ENCODE data around the gene C11orf97. TPM values are rescaled to one million over a fixed set of nuclear protein-coding genes. Genes with fewer than 3 reads are reported as not detected.

The C11orf97 gene
- total RNA-seq, 1 experiment from 2014 or later, result not detected

GRCh38 chr11:94493281-94494125 is 18.8 kb upstream of the C11orf97 start, which contains the start of the genes ANKRD49 and MRE11:
ANKRD49 (plus strand) TSS chr11:94493984; CDS start chr11:94496694, 2,710 bp downstream.
MRE11 (minus strand) TSS chr11:94493844; CDS start chr11:94492801, 1,043 bp downstream.
- Histone ChIP-seq H3K79me2 (ENCODE audit: low read depth) (peaks cover 46% of the 10 kb centered on the region), H4K20me1 (ENCODE audit: insufficient read depth) (no peaks in the 10 kb centered on the region; the same call in 1 of the 2 replicates), H3K36me3 (ENCODE audit: low read depth) (peaks cover 10% of the 10 kb centered on the region; the same call in 1 of the 2 replicates), H3K4me1 (replicated peaks; ENCODE audit: insufficient read depth) (peaks cover 23% of the 10 kb centered on the region), H3K27me3 (ENCODE audit: insufficient read depth, low read depth) (no peaks in the 10 kb centered on the region), H3K4me2 (peak within 1 kb of the TSS; percentile 94), H2AFZ (peak within 1 kb of the TSS; percentile 99), H3F3A (ENCODE audit: insufficient read depth, low read depth) (no peaks in the 10 kb centered on the region), H3K9me3 (ENCODE audit: insufficient read depth, low read depth) (no peaks in the 10 kb centered on the region), H3K27ac (peak within 1 kb of the TSS; percentile 73), H3K9me2 (ENCODE audit: insufficient read depth) (no peaks in the 10 kb centered on the region), H3K4me3 (peak within 1 kb of the TSS; percentile 87)
- peak; percentile 97 to 99 for DNase-seq
- CTCF ChIA-PET, result no interaction called here
- TF ChIP-seq CTCF (conservative IDR thresholded peaks at IDR 0.05), result no peak
- TF ChIP-seq EZH2 (IDR thresholded peaks at IDR 0.05; ENCODE audit: low read depth), result no peak
- POLR2A ChIA-PET (ENCODE audit: unreplicated experiment), result interaction anchor here (0.5 kb wide), 1 partner anchor 752 kb away, joined by 4 read pairs; the partner anchor contains the start of genes C11orf54 and TAF1D
- BruUV-seq (replicated peaks), result TSS peak; percentile 73
- intact Hi-C loops (cut with micrococcal nuclease; ENCODE audit: unreplicated experiment), result loop anchor here (5.0 to 10.0 kb wide), 2 partner anchors 169 to 366 kb away; partner anchors contain the start of gene PANX1

GRCh38 chr11:94494126-94494680 is 18.1 kb upstream of the C11orf97 start:
- peak overlapping the region; percentile 94 for H3K4me2 ChIP-seq
- ChIA-PET POLR2A (ENCODE audit: unreplicated experiment) (no interaction called here), CTCF (no interaction called here)
- TSS peak; percentile 71 for BruUV-seq (replicated peaks)
- H3K4me3 ChIP-seq, result peak overlapping the region; percentile 87
- H3K36me3 ChIP-seq (ENCODE audit: low read depth), result peaks cover 14% of the 10 kb centered on the region; the same call in 1 of the 2 replicates
- no peak for TF ChIP-seq EZH2 (IDR thresholded peaks at IDR 0.05; ENCODE audit: low read depth)
- TF ChIP-seq CTCF (conservative IDR thresholded peaks at IDR 0.05), result no peak
- peaks cover 46% of the 10 kb centered on the region for H3K79me2 ChIP-seq (ENCODE audit: low read depth)
- peaks cover 23% of the 10 kb centered on the region for H3K4me1 ChIP-seq (replicated peaks; ENCODE audit: insufficient read depth)
- peak overlapping the region; percentile 73; the same call in 1 of the 2 replicates for H3K27ac ChIP-seq
- H3K9me2 ChIP-seq (ENCODE audit: insufficient read depth), result no peaks in the 10 kb centered on the region
- peak overlapping the region; percentile 99 for H2AFZ ChIP-seq
- DNase-seq, result no peak
- H3K27me3 ChIP-seq (ENCODE audit: insufficient read depth, low read depth), result no peaks in the 10 kb centered on the region
- no peaks in the 10 kb centered on the region; the same call in 1 of the 2 replicates for H4K20me1 ChIP-seq (ENCODE audit: insufficient read depth)
- intact Hi-C loops (cut with micrococcal nuclease; ENCODE audit: unreplicated experiment), result loop anchor here (5.0 to 10.0 kb wide), 2 partner anchors 169 to 367 kb away; partner anchors contain the start of gene PANX1
- H3K9me3 ChIP-seq (ENCODE audit: insufficient read depth, low read depth), result no peaks in the 10 kb centered on the region
- H3F3A ChIP-seq (ENCODE audit: insufficient read depth, low read depth), result no peaks in the 10 kb centered on the region

- ChIA-PET CTCF (no interaction called here), POLR2A (ENCODE audit: unreplicated experiment) (interaction anchor here (0.6 kb wide), 1 partner anchor 61 kb away, joined by 4 read pairs; no protein-coding TSS in a partner anchor)
- H3K9me3 ChIP-seq (ENCODE audit: insufficient read depth, low read depth), result no peaks in the 10 kb centered on the region
- H3K36me3 ChIP-seq (ENCODE audit: low read depth), result peaks cover 14% of the 10 kb centered on the region; the same call in 1 of the 2 replicates
- no TSS peak for BruUV-seq (replicated peaks)
- H3F3A ChIP-seq (ENCODE audit: insufficient read depth, low read depth), result peaks cover 4% of the 10 kb centered on the region; the same call in 1 of the 2 replicates
- H3K4me3 ChIP-seq, result no peak overlapping the region
- H3K4me2 ChIP-seq, result no peak overlapping the region
- peaks cover 1% of the 10 kb centered on the region for H3K4me1 ChIP-seq (replicated peaks; ENCODE audit: insufficient read depth)
- H3K9me2 ChIP-seq (ENCODE audit: insufficient read depth), result no peaks in the 10 kb centered on the region
- peaks cover 8% of the 10 kb centered on the region for H3K79me2 ChIP-seq (ENCODE audit: low read depth)
- no peak overlapping the region for H3K27ac ChIP-seq
- H3K27me3 ChIP-seq (ENCODE audit: insufficient read depth, low read depth), result no peaks in the 10 kb centered on the region
- TF ChIP-seq EZH2 (IDR thresholded peaks at IDR 0.05; ENCODE audit: low read depth), result no peak
- TF ChIP-seq CTCF (conservative IDR thresholded peaks at IDR 0.05), result no peak
- no peak overlapping the region for H2AFZ ChIP-seq
- H4K20me1 ChIP-seq (ENCODE audit: insufficient read depth), result no peaks in the 10 kb centered on the region; the same call in 1 of the 2 replicates
- no peak for DNase-seq
- intact Hi-C loops (cut with micrococcal nuclease; ENCODE audit: unreplicated experiment), result loop anchor here (5.0 kb wide), 2 partner anchors 313 to 1268 kb away; no protein-coding TSS in a partner anchor
Measured at GRCh38 chr11:94500181-94500580, 12.1 kb upstream of the C11orf97 start.

Data from PC-9 (cell line).